Ureter (tissue), 1 donor: Measurements from ENCODE around the gene DUOXA2. TPM values are rescaled to one million over a fixed set of nuclear protein-coding genes. Genes with fewer than 3 reads are reported as not detected.
"Not testable (repeated sequence)": the region's sequence is repeated elsewhere in the genome, so short reads cannot be mapped to it uniquely, and the experiment has no call there.

Source experiments
- DNase-seq: peaks from one replicate; pipeline ENCODE4 v3.0.0-alpha.2; 2020; ENCODE audit warnings: low spot score
- total RNA-seq: library from RNA; stranded (reverse); gene quantifications from one replicate; pipeline ENCODE4 v1.2.4, GENCODE V29; 2023
- donor health status: DM: yes; HTN: yes; CAD: no.

The DUOXA2 gene
- total RNA-seq, 1 donor from 2014 or later = 3.9 TPM

DNA sequence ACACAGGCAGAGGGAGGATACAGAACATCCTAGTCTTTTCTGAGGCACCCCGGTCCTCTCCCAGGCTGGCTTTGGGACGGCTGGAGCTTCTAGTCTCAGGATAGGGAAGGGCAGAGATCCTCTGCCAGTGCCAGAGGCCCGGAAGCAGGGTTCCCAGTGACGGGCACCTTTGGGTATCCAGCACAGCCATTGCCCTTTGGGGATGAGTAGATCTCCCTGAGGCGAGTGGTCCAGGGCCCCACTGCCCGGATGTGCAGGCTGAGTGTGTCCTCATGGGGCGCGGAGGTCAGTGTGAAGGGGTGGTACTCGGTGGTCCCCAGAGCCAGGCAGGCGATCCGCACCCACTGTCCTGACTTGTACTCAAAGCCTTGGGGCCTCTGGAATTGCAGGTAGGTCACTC, 18.5 kb upstream of the DUOXA2 start:
- DNase-seq = no peak

- DNase-seq = no peak
Observed at GRCh38 chr15:45097466-45097865, 16.7 kb upstream of the DUOXA2 start.

GRCh38 chr15:45099549-45100165, 14.5 kb upstream of the DUOXA2 start:
- no peak for DNase-seq

DNA sequence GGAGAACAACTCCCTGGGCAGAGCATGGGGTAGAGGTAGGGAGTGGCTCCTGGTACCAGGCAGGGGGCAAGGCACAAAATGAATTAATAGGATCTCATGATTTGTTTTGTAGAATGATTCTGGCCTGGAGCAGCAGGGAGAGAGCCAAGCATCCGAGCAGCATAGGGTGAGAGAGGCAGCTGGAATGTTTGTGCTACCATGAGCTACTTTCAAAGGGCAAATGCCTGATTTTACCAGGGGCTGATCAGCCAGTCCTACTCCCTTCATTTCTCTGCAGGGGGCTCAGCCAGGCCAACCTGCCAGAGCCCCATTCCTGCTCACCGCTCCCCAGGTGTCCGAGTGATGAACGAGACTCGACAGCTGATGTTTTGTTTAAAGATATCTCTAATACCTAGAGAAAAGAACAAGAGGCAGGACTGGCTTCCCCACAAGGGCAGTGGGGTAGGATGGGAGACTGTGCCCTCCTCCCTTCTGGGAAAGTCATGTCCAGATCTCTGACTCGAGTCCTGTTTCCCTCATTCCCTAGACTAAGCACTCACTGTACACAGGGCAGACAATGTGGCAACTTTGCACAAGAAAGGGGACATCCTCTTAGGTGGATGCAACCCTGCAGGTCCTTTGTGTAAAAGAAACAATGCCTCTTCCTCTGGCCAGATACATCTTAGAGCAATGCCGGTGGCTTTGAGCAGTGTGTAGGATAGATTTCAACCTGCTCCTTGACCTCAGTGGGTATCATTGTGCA, 13.1 kb upstream of the DUOXA2 start:
- DNase-seq = no peak

GRCh38 chr15:45101749-45102148, 12.4 kb upstream of the DUOXA2 start:
- no peak for DNase-seq

- no peak for DNase-seq
Observed at GRCh38 chr15:45102226-45102625, 11.9 kb upstream of the DUOXA2 start.

- not testable (repeated sequence) for DNase-seq
Observed at GRCh38 chr15:45104170-45104569, 10.0 kb upstream of the DUOXA2 start.

- no peak for DNase-seq
Observed at GRCh38 chr15:45105586-45105985, 8.5 kb upstream of the DUOXA2 start.

DNA sequence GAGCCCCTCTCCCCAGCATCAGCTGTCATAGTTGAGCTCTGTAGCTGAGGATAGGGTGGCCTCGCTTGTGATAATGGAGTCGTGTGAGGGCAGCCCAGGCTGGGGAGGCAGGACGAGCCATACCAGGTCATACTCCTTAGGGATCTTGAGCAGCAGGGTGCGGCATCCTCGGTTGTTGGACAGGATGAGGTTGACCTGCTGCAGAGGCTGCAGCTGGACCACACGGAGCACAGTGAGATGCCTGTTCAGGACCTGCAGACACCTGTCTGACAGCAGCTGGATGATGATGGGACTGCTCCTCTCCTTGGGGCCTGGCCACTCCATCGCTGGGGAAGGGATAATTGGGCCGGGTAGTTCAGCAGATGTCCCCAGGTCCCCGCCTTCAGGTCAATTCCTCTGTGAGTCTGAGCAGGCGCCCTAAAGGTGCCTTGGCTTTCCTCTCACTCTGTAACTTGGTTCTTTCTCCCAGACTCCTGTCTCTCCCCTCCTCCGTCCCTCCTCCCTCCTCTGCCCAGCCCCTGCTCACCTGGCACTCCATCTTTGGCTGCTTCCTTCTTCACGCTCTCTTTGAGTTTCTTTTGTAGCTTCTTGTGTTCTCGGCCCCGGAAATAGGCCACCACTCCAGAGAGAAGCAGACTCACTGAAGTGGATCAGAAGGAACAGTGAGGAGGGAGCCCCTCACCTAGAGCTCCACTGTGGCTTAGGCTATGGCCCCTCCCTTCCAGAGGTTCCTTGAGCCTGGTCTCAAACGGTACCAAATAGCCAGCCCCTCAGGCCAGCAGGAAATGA, 7.9 kb upstream of the DUOXA2 start:
- no peak for DNase-seq

DNA sequence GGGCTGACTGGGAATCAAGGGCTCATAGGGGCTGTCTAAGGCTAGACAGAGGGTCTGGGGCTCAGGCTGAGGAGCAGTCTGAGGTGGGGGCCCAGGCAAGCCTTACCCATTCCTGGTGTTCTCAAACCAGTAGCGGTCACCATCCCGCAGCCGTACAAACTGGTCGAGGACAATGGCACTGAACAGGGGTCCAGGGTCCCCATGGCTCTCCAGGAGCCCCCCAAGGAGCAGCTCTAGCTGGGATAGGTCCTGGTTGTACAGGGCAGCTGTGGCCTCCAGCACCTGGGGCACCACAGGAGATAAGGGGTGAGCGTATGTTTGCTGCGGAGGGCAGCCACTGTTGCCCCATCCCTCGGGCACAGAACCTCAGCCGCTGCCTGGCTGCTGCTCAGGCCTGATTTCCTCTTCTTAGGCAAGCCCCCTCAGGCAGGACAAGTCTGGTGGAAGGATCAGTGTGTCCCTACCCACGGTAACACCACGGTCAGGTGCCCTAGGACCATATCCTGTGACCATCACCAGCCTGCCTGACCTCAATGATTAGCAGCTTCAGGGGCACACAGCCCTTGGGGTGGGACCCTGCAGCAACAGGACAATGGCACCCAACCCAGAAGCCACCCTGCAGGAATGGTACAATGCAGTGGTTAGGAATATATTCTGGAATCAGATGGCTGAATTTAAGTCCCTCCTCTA, 6.0 kb upstream of the DUOXA2 start:
- DNase-seq = no peak

DNA sequence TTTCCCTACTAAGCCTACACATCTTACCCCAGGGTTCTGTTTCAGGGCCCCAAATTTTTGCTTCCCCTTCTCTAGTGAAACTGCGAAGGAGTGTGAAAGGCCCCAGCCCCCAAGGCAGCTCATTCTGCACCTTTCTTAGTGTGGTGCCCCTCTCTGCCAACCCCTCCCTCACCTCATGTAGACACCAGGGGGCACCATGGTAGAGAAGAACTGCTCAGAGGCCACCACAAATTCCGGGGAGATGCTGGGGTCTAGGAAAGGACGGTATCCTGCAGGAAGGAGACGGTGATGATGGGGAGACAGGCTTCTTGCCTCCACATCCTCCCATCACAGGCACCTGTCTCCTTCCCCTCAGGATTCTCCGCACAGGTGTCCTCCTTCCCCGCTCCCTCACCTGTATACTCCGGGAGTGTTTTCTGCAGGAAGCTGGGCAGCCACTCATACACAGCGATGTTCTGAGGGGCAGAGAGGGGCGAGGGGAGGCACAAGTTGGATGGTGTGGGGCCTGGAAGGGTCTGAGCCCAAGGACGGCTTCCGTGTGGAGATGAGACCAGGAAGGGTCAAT, 3.8 kb upstream of the DUOXA2 start:
- no peak for DNase-seq

GRCh38 chr15:45111390-45112142, 2.6 kb upstream of the DUOXA2 start:
- DNase-seq = no peak

DNA sequence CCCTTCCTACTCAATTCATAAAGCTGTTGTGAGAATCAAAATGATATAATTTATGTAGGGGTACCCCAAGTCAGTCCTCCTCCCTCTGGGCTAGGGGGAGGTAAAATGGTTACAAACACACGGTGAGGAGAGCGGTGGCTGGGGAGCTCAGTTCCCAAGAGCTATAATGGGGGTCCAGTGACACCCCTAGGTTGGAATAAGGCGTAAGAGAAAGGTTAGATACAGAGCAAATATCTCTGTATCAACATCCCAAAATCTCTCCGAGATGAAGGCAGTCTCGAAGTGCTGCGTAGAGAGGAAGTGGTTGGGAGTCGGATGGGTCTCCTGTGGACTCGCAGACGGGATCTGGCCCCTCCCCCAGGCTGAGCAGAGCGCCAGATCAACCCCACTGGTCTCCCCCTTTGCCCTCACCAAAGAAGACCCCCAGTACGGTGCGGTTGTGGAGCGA, 2.0 kb upstream of the DUOXA2 start:
- no peak for DNase-seq

DNA sequence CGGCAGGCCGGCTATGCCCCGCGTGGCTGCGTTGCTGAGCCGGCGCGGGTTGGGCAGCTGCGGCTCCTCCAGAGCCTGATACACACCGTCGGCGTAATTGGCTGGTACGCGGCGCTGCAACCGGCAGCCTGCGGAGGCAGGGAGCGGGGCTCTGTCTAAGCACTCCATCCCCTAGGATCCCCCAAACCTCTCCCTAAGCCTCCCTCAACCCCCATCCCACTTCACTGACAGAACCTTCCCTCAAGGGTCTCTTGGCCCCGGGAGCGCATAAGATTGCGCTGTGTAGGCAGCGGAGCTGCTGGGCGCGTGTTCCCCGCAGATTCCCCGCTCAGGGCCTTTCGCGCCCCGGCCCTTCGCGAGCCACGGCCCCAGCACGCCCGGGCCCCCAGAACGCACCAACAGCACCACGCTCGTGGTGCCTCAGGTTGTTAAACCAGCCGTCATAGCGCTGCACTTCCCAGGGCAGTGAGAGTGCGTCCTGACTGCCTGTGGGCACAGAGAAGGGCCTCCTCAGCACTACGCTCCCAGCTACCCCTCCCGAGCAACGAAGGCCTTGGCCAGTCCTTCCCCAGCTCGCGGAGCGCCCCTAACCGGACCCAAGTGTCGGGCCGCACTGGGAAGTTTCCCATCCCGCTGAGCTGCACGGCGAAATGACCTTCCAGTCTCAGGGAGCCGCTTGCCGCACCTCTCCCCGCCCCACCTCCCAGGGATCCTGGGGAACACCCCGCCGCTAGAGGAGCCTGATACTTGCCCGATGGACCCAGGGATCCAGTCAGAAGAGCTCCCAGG, 1.3 kb upstream of the DUOXA2 start:
- no peak for DNase-seq

GRCh38 chr15:45113380-45113990, 641 bp upstream of the DUOXA2 start:
- no peak for DNase-seq

GRCh38 chr15:45114751-45115085, 592 bp downstream of the DUOXA2 start:
- no peak for DNase-seq

DNA sequence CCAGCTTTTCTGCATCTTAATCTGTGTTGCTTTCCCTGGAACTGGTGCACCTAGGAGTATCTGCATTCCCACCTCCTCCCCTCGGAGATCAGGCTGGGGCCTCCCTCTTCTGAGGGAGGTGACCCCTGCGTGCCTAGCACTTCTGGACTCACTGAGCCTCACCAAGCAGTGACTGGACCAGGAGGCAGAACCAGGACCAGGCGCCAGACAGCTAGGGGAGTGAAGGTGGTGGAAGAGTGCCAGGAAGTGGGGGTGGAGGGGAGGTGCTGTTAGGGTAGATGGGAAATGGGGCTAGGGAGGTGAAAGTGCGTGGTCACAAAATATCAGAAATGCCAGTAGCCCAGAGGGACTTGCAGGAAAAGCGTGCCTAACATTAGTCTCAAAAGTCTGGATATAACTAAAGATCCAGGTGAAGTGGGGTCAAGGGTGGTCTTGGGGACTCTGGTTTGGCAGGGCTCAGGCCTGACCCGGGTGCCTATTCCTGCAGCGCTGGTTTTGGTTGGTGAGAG, 1.2 kb downstream of the DUOXA2 start:
- DNase-seq = no peak

- no peak for DNase-seq
Observed at GRCh38 chr15:45116006-45116481, 1.9 kb downstream of the DUOXA2 start.

GRCh38 chr15:45116482-45117307, 2.6 kb downstream of the DUOXA2 start:
- no peak for DNase-seq
